Uterus (tissue), 4 donors: Measurements from ENCODE around the gene OR5K2. TPM values are rescaled to one million over a fixed set of nuclear protein-coding genes. Genes with fewer than 3 reads are reported as not detected.

Experiments
- DNase-seq, 2 donors: peaks; one replicate each; pipeline ENCODE4 v3.0.0-alpha.2; 2019 to 2020
- H3K27ac ChIP-seq, 2 donors: fragments of 200-600 bp; sonication (generic); 1 replicate in 1 of 2; 2 replicates in 1 of 2; pipeline ENCODE4 v1.5.1; 2016 to 2018
- H3K27me3 ChIP-seq, 2 donors: fragments of 200-600 bp; sonication (generic); one replicate each; pipeline ENCODE4 v1.5.1; 2018 to 2019; ENCODE audit warnings: control low read depth in 1 of 2
- H3K36me3 ChIP-seq, 2 donors: fragments of 200-600 bp; sonication (generic); one replicate each; pipeline ENCODE4 v1.5.1; 2019; ENCODE audit warnings: control low read depth in 1 of 2
- H3K4me1 ChIP-seq, 2 donors: fragments of 200-600 bp; sonication (generic); one replicate each; pipeline ENCODE4 v1.5.1; 2018 to 2019; ENCODE audit warnings: control low read depth in 1 of 2
- H3K4me3 ChIP-seq, 2 donors: fragments of 200-600 bp; sonication (generic); 1 replicate in 1 of 2; 2 replicates in 1 of 2; pipeline ENCODE4 v1.5.1; 2018 to 2019; ENCODE audit warnings: mild to moderate bottlenecking in 1 of 2
- H3K9me3 ChIP-seq, 2 donors: fragments of 200-600 bp; sonication (generic); one replicate each; pipeline ENCODE4 v1.5.1; 2019; ENCODE audit warnings: control low read depth in 1 of 2
- POLR2A ChIP-seq, 2 donors: fragments of 450-650 bp; IDR thresholded peaks; one replicate each; pipeline ENCODE4 v1.6.1; 2016; ENCODE audit warnings: antibody characterized with exemption in 2 of 2, mild to moderate bottlenecking in 1 of 2, moderate library complexity in 1 of 2
- intact Hi-C: fragments of 100-400 bp; cut with DNase I; formaldehyde crosslinking; loops from one replicate; pipeline ENCODE4 v1.15.1; 2023; ENCODE audit warnings: low total_unique reads
- total RNA-seq, 4 donors: library from RNA; depleted of rRNA in 3 of 4; stranded (reverse); fragments of >200 nt in 3 of 4; gene quantifications; one replicate each; pipeline versions ENCODE4 v1.1.0 to v1.2.4, GENCODE V29; 2014 to 2023
- TF ChIP-seq, protein P1 (sequence below), 4 experiments: fragments of 200-600 bp in 2 of 4; fragments of 450-650 bp in 2 of 4; sonication (generic) in 2 of 4; IDR thresholded peaks; one replicate each; pipeline ENCODE4 v1.5.1; 2016 to 2019; ENCODE audit warnings: antibody characterized with exemption in 4 of 4, mild to moderate bottlenecking in 2 of 4, moderate library complexity in 1 of 4
- donor health status: DM: yes; HTN: yes; CAD: no.

OR5K2 gene
- total RNA-seq, 4 donors from 2014 or later, result not detected

GRCh38 chr3:98532709-98533571 lies 35.5 kb downstream of the OR5K2 start:
- H3K4me3 ChIP-seq, result no peak overlapping the region
- no peak overlapping the region for H3K27ac ChIP-seq
- no peaks in the 10 kb centered on the region for H3K4me1 ChIP-seq
- TF ChIP-seq POLR2A (IDR thresholded peaks at IDR 0.05), result no peak
- TF ChIP-seq, protein P1, sequence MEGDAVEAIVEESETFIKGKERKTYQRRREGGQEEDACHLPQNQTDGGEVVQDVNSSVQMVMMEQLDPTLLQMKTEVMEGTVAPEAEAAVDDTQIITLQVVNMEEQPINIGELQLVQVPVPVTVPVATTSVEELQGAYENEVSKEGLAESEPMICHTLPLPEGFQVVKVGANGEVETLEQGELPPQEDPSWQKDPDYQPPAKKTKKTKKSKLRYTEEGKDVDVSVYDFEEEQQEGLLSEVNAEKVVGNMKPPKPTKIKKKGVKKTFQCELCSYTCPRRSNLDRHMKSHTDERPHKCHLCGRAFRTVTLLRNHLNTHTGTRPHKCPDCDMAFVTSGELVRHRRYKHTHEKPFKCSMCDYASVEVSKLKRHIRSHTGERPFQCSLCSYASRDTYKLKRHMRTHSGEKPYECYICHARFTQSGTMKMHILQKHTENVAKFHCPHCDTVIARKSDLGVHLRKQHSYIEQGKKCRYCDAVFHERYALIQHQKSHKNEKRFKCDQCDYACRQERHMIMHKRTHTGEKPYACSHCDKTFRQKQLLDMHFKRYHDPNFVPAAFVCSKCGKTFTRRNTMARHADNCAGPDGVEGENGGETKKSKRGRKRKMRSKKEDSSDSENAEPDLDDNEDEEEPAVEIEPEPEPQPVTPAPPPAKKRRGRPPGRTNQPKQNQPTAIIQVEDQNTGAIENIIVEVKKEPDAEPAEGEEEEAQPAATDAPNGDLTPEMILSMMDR (IDR thresholded peaks at IDR 0.05), result no peak
- intact Hi-C loops, result no loop called here
- no peaks in the 10 kb centered on the region for H3K9me3 ChIP-seq
- H3K36me3 ChIP-seq, result no peaks in the 10 kb centered on the region
- H3K27me3 ChIP-seq, result no peaks in the 10 kb centered on the region
- DNase-seq, result no peak

DNA sequence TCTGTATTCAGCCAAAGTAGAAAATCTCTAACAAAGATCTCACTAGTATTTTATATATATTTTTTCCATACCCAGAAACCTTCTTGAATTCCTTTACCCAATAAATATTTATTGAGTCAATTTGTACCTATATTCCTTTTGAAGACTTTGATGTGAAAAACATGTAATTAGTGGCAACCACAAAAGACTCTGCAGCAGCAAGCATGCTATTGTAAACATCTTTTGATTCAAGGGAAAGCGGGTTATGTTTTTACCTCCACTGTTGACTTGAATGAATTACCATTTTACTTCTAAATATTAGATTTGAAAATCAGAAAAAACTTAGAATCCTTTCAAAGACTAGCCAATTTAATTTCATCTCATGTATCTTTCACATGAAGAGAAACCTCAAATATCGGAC lies 36.7 kb downstream of the OR5K2 start:
- H3K9me3 ChIP-seq, result no peaks in the 10 kb centered on the region
- intact Hi-C loops, result no loop called here
- H3K36me3 ChIP-seq, result no peaks in the 10 kb centered on the region
- no peak for DNase-seq
- H3K27ac ChIP-seq, result no peak overlapping the region
- H3K27me3 ChIP-seq, result no peaks in the 10 kb centered on the region
- TF ChIP-seq, protein P1 (IDR thresholded peaks at IDR 0.05), result no peak
- TF ChIP-seq POLR2A (IDR thresholded peaks at IDR 0.05), result no peak
- no peak overlapping the region for H3K4me3 ChIP-seq
- H3K4me1 ChIP-seq, result no peaks in the 10 kb centered on the region

DNA sequence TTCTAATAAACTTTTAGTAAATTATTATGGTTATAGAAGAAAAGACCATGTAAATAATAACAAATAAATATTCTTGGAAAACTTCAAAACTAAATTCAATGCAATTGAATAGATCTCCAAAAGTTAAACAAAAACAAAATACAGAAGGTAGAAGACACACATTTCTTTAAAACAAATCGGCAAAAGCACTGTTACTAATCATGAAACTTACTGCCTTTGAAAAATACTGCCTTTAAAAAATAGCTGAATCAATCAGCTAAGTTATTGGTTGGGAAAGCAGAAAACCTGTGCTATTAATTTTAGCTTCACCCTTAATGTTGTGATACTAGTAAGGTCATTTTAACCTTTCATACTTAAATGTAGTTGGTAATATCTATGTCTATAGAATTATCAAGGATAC lies 37.3 kb downstream of the OR5K2 start:
- Histone ChIP-seq H3K27me3 (no peaks in the 10 kb centered on the region), H3K4me1 (no peaks in the 10 kb centered on the region), H3K4me3 (no peak overlapping the region), H3K9me3 (no peaks in the 10 kb centered on the region), H3K27ac (no peak overlapping the region), H3K36me3 (no peaks in the 10 kb centered on the region)
- no peak for TF ChIP-seq POLR2A (IDR thresholded peaks at IDR 0.05)
- TF ChIP-seq, protein P1 (IDR thresholded peaks at IDR 0.05), result no peak
- intact Hi-C loops, result no loop called here
- no peak for DNase-seq

DNA sequence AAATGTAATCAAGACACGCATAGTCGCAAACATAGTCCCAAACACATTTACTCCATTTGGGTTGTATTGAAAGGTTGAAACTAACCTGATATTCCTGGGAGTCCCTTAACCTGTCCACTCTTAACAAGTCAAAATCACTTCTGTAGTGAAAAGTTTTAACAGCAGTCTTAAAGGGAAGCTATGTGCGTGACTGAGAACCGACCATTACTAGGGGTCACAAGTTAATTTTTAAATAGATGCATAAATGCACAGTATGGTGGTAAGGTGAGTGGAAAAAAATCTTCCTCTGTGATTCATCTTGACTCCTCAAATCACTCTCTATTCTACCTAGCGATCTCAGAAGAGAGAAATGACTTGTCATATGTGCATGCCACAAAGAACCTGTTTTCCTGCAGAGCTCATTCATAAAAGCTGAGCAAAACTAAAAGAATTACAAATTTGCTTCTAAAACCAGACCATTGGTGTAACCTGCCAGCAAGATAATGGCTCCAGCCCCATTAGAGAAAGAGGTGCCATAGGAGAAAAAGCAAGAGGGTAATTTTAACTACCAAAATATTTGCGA lies 39.1 kb downstream of the OR5K2 start:
- intact Hi-C loops, result no loop called here

GRCh38 chr3:98540346-98540745 lies 42.9 kb downstream of the OR5K2 start:
- no peaks in the 10 kb centered on the region for H3K9me3 ChIP-seq
- intact Hi-C loops, result no loop called here
- no peaks in the 10 kb centered on the region for H3K36me3 ChIP-seq
- H3K27ac ChIP-seq, result no peak overlapping the region
- H3K27me3 ChIP-seq, result no peaks in the 10 kb centered on the region
- no peak for DNase-seq
- no peak overlapping the region for H3K4me3 ChIP-seq
- TF ChIP-seq POLR2A (IDR thresholded peaks at IDR 0.05), result no peak
- TF ChIP-seq, protein P1 (IDR thresholded peaks at IDR 0.05), result no peak
- no peaks in the 10 kb centered on the region for H3K4me1 ChIP-seq

More for the DNA sequence above, 39.1 kb downstream of the OR5K2 start:
- TF ChIP-seq, protein P1 (IDR thresholded peaks at IDR 0.05), result no peak
- no peaks in the 10 kb centered on the region for H3K4me1 ChIP-seq
- H3K9me3 ChIP-seq, result no peaks in the 10 kb centered on the region
- no peaks in the 10 kb centered on the region for H3K27me3 ChIP-seq
- no peak overlapping the region for H3K4me3 ChIP-seq
- H3K27ac ChIP-seq, result no peak overlapping the region
- no peaks in the 10 kb centered on the region for H3K36me3 ChIP-seq
- no peak for DNase-seq
